Erythroblast (primary cell): ENCODE data around the gene LARGE1.
"Not testable (repeated sequence)": the region's sequence is repeated elsewhere in the genome, so short reads cannot be mapped to it uniquely, and the experiment has no call there.

Experiments
- GATA1 ChIP-seq: IDR thresholded peaks from 2 replicates; pipeline ENCODE4 v1.6.1; 2011; ENCODE audit warnings: low read depth, mild to moderate bottlenecking, control low read depth, low read length, moderate library complexity
- POLR2A ChIP-seq: IDR thresholded peaks from 2 replicates; pipeline ENCODE4 v1.6.1; 2011; ENCODE audit warnings: mild to moderate bottlenecking, low read length

GRCh38 chr22:33363256-33363655 lies 557.0 kb downstream of the LARGE1 start:
- TF ChIP-seq POLR2A, GATA1: not testable (repeated sequence)
